Measurements from ENCODE around the gene CTU2.

CTU2 gene

DNA sequence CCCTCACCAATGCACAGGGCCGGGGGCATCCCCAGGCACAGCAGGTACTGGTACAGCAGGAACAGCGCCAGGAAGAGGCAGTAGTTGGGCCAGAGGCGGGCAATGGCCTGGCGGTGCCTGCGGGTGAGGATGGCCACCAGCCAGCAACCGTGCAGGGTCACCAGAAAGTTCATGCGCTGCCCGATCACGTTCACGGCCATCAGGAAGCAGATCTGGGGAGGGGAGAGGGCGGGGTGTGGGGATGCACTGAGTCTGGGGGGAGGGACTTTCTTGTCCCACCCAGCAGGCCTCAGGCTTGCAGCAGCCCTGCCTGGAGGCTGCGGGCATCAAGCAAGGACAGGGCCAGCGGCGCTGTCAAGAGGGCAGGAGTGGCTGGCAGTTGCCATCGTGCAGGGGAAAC, 25.4 kb downstream of the CTU2 start:
- Mint-ChIP-seq H3K4me3 (no peak overlapping the region), H3K9me3 (no peaks in the 10 kb centered on the region), H3K27me3 (ENCODE audit: low read depth) (no peaks in the 10 kb centered on the region), H3K27ac (no peak overlapping the region), H3K36me3 (ENCODE audit: low read depth) (no peaks in the 10 kb centered on the region), H3K4me1 (peaks cover 10% of the 10 kb centered on the region)
- TF ChIP-seq, protein P1, sequence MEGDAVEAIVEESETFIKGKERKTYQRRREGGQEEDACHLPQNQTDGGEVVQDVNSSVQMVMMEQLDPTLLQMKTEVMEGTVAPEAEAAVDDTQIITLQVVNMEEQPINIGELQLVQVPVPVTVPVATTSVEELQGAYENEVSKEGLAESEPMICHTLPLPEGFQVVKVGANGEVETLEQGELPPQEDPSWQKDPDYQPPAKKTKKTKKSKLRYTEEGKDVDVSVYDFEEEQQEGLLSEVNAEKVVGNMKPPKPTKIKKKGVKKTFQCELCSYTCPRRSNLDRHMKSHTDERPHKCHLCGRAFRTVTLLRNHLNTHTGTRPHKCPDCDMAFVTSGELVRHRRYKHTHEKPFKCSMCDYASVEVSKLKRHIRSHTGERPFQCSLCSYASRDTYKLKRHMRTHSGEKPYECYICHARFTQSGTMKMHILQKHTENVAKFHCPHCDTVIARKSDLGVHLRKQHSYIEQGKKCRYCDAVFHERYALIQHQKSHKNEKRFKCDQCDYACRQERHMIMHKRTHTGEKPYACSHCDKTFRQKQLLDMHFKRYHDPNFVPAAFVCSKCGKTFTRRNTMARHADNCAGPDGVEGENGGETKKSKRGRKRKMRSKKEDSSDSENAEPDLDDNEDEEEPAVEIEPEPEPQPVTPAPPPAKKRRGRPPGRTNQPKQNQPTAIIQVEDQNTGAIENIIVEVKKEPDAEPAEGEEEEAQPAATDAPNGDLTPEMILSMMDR (IDR thresholded peaks at IDR 0.05; ENCODE audit: unreplicated experiment in 3 of 3) = no peak

DNA sequence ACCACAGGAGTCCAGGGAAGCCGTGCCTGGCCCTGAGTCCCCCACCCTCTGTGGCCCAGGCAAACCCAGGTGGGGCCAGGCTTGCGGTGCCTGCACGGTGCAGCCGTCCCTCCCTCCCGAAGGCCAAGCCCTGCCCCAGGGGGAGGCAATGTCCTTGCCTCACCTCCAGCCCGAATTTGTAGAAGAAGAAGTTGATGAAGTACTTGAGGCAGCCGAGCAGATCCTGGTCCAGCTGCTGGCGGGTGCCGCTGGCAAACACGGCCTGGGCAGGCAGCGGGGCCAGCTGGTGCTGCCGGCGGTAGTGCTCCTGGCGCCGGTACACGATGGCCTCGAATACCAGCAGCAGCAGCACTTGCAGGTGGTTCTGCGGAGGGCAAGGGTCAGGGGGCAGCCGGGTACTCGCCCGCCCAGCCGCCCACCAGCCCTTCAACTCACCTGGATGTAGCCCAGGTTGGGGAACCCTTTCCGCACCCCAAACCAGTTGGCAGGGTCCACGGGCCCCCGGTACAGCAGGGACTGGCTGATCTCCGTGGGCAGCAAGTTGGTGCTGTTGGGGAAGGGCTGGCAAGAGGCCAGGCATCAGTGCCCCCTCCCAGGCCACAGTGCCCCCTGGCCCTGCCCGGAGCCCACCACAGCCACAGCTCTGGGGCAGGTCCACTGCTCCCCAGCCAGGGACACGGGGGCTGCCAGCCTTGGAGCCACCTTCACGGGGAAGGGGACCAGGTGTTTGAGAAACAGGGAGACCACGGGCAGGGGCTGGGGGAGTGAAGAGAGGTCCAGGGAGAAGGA, 26.1 kb downstream of the CTU2 start:
- Mint-ChIP-seq H3K9me3 (no peaks in the 10 kb centered on the region), H3K27me3 (ENCODE audit: low read depth) (no peaks in the 10 kb centered on the region), H3K4me1 (peaks cover 10% of the 10 kb centered on the region), H3K36me3 (ENCODE audit: low read depth) (no peaks in the 10 kb centered on the region), H3K27ac (no peak overlapping the region), H3K4me3 (no peak overlapping the region)
- TF ChIP-seq, protein P1 (IDR thresholded peaks at IDR 0.05; ENCODE audit: unreplicated experiment in 3 of 3) = no peak

GRCh38 chr16:88732961-88733294, 26.6 kb downstream of the CTU2 start:
- no peak overlapping the region for H3K27ac Mint-ChIP-seq
- H3K27me3 Mint-ChIP-seq (ENCODE audit: low read depth) = no peaks in the 10 kb centered on the region
- TF ChIP-seq, protein P1 (IDR thresholded peaks at IDR 0.05; ENCODE audit: unreplicated experiment in 3 of 3) = no peak
- H3K9me3 Mint-ChIP-seq = no peaks in the 10 kb centered on the region
- H3K4me3 Mint-ChIP-seq = no peak overlapping the region
- peaks cover 10% of the 10 kb centered on the region for H3K4me1 Mint-ChIP-seq
- no peaks in the 10 kb centered on the region for H3K36me3 Mint-ChIP-seq (ENCODE audit: low read depth)

- no peaks in the 10 kb centered on the region for H3K36me3 Mint-ChIP-seq (ENCODE audit: low read depth)
- peaks cover 10% of the 10 kb centered on the region for H3K4me1 Mint-ChIP-seq
- H3K27me3 Mint-ChIP-seq (ENCODE audit: low read depth) = no peaks in the 10 kb centered on the region
- H3K9me3 Mint-ChIP-seq = no peaks in the 10 kb centered on the region
- TF ChIP-seq, protein P1 (IDR thresholded peaks at IDR 0.05; ENCODE audit: unreplicated experiment in 3 of 3) = no peak
- no peak overlapping the region for H3K4me3 Mint-ChIP-seq
- no peak overlapping the region for H3K27ac Mint-ChIP-seq
Observed at GRCh38 chr16:88733630-88734360, 27.5 kb downstream of the CTU2 start.

GRCh38 chr16:88734361-88734728, 28.0 kb downstream of the CTU2 start:
- no peak overlapping the region for H3K4me3 Mint-ChIP-seq
- H3K4me1 Mint-ChIP-seq = peaks cover 10% of the 10 kb centered on the region
- no peaks in the 10 kb centered on the region for H3K27me3 Mint-ChIP-seq (ENCODE audit: low read depth)
- H3K27ac Mint-ChIP-seq = no peak overlapping the region
- H3K9me3 Mint-ChIP-seq = no peaks in the 10 kb centered on the region
- no peaks in the 10 kb centered on the region for H3K36me3 Mint-ChIP-seq (ENCODE audit: low read depth)
- TF ChIP-seq, protein P1 (IDR thresholded peaks at IDR 0.05; ENCODE audit: unreplicated experiment in 3 of 3) = no peak

All from nephron (organoid).